ENCODE data around the gene RCN2. TPM values are rescaled to one million over a fixed set of nuclear protein-coding genes. Genes with fewer than 3 reads are reported as not detected.
"Not testable (repeated sequence)": the region's sequence is repeated elsewhere in the genome, so short reads cannot be mapped to it uniquely, and the experiment has no call there.

Gene RCN2
- total RNA-seq, 1 experiment from 2014 or later = 78.6 TPM

- TF ChIP-seq EZH2 (IDR thresholded peaks at IDR 0.05; ENCODE audit: borderline replicate concordance, low read depth, low read length, poor library complexity, severe bottlenecking) = no peak
- no peaks in the 10 kb centered on the region for H3K4me1 ChIP-seq (ENCODE audit: insufficient read depth, low read length, poor library complexity, severe bottlenecking)
- ChIA-PET POLR2A (ENCODE audit: low non-redundant PET) (no interaction called here), CTCF (no interaction called here)
- H3K9me3 ChIP-seq (ENCODE audit: low read depth, low read length, poor library complexity, severe bottlenecking) = no peaks in the 10 kb centered on the region
- H3K4me3 ChIP-seq (ENCODE audit: low read depth, low read length, poor library complexity, severe bottlenecking) = no peak overlapping the region
- DNase-seq (ENCODE audit: low spot score) = no peak
- H3K27me3 ChIP-seq (replicated peaks; ENCODE audit: insufficient read depth, low read depth, low read length, poor library complexity) = no peaks in the 10 kb centered on the region
- intact Hi-C loops (cut with micrococcal nuclease; ENCODE audit: unreplicated experiment) = no loop called here
- no peaks in the 10 kb centered on the region for H3K36me3 ChIP-seq (ENCODE audit: insufficient read depth, low read length, poor library complexity, severe bottlenecking)
- BruUV-seq (replicated peaks) = no TSS peak
- no peak overlapping the region for H3K27ac ChIP-seq (ENCODE audit: low read depth, low read length, poor library complexity, severe bottlenecking)
These were observed 37.4 kb upstream of the RCN2 start for GRCh38 chr15:76894174-76894573.

- no TSS peak for BruUV-seq (replicated peaks)
- intact Hi-C loops (cut with micrococcal nuclease; ENCODE audit: unreplicated experiment) = no loop called here
- Histone ChIP-seq H3K27me3 (replicated peaks; ENCODE audit: insufficient read depth, low read depth, low read length, poor library complexity) (no peaks in the 10 kb centered on the region), H3K9me3 (ENCODE audit: low read depth, low read length, poor library complexity, severe bottlenecking) (no peaks in the 10 kb centered on the region), H3K4me3 (ENCODE audit: low read depth, low read length, poor library complexity, severe bottlenecking) (no peak overlapping the region), H3K27ac (ENCODE audit: low read depth, low read length, poor library complexity, severe bottlenecking) (no peak overlapping the region), H3K4me1 (ENCODE audit: insufficient read depth, low read length, poor library complexity, severe bottlenecking) (no peaks in the 10 kb centered on the region), H3K36me3 (ENCODE audit: insufficient read depth, low read length, poor library complexity, severe bottlenecking) (no peaks in the 10 kb centered on the region)
- CTCF ChIA-PET = no interaction called here
- POLR2A ChIA-PET (ENCODE audit: low non-redundant PET) = no interaction called here
- no peak for DNase-seq (ENCODE audit: low spot score)
- TF ChIP-seq CTCF (conservative IDR thresholded peaks at IDR 0.05; ENCODE audit: low read depth, low read length) (no peak), EZH2 (IDR thresholded peaks at IDR 0.05; ENCODE audit: borderline replicate concordance, low read depth, low read length, poor library complexity, severe bottlenecking) (no peak)
These were observed 33.4 kb upstream of the RCN2 start for GRCh38 chr15:76898102-76898501.

GRCh38 chr15:76899176-76899930, 32.2 kb upstream of the RCN2 start:
- BruUV-seq (replicated peaks); H3K27ac ChIP-seq (ENCODE audit: low read depth, low read length, poor library complexity, severe bottlenecking); POLR2A ChIA-PET (ENCODE audit: low non-redundant PET); H3K27me3 ChIP-seq (replicated peaks; ENCODE audit: insufficient read depth, low read depth, low read length, poor library complexity); H3K36me3 ChIP-seq (ENCODE audit: insufficient read depth, low read length, poor library complexity, severe bottlenecking); H3K9me3 ChIP-seq (ENCODE audit: low read depth, low read length, poor library complexity, severe bottlenecking); intact Hi-C loops (cut with micrococcal nuclease; ENCODE audit: unreplicated experiment); H3K4me1 ChIP-seq (ENCODE audit: insufficient read depth, low read length, poor library complexity, severe bottlenecking); H3K4me3 ChIP-seq (ENCODE audit: low read depth, low read length, poor library complexity, severe bottlenecking); CTCF ChIA-PET; DNase-seq (ENCODE audit: low spot score): not testable (repeated sequence)

GRCh38 chr15:76899931-76900310, 31.6 kb upstream of the RCN2 start:
- H3K4me3 ChIP-seq (ENCODE audit: low read depth, low read length, poor library complexity, severe bottlenecking); H3K27me3 ChIP-seq (replicated peaks; ENCODE audit: insufficient read depth, low read depth, low read length, poor library complexity); CTCF ChIA-PET; BruUV-seq (replicated peaks); H3K27ac ChIP-seq (ENCODE audit: low read depth, low read length, poor library complexity, severe bottlenecking); POLR2A ChIA-PET (ENCODE audit: low non-redundant PET); H3K9me3 ChIP-seq (ENCODE audit: low read depth, low read length, poor library complexity, severe bottlenecking); H3K36me3 ChIP-seq (ENCODE audit: insufficient read depth, low read length, poor library complexity, severe bottlenecking); intact Hi-C loops (cut with micrococcal nuclease; ENCODE audit: unreplicated experiment); DNase-seq (ENCODE audit: low spot score): not testable (repeated sequence)
- peaks cover 12% of the 10 kb centered on the region for H3K4me1 ChIP-seq (ENCODE audit: insufficient read depth, low read length, poor library complexity, severe bottlenecking)
